GM12875 (cell line): ENCODE results near the gene KIF21A.

ENCODE experiments used
- H3K4me3 ChIP-seq: one replicate; pipeline ENCODE4 v1.5.1; 2011; ENCODE audit warnings: low read depth, low read length, control low read depth
- TF ChIP-seq, protein P1 (sequence below): IDR thresholded peaks from 2 replicates; pipeline ENCODE4 v1.5.1; 2011; ENCODE audit warnings: low read depth, mild to moderate bottlenecking, control low read depth, inconsistent platforms, low read length, moderate library complexity, borderline replicate concordance; ENCODE audit not compliant: insufficient read depth

KIF21A gene

DNA sequence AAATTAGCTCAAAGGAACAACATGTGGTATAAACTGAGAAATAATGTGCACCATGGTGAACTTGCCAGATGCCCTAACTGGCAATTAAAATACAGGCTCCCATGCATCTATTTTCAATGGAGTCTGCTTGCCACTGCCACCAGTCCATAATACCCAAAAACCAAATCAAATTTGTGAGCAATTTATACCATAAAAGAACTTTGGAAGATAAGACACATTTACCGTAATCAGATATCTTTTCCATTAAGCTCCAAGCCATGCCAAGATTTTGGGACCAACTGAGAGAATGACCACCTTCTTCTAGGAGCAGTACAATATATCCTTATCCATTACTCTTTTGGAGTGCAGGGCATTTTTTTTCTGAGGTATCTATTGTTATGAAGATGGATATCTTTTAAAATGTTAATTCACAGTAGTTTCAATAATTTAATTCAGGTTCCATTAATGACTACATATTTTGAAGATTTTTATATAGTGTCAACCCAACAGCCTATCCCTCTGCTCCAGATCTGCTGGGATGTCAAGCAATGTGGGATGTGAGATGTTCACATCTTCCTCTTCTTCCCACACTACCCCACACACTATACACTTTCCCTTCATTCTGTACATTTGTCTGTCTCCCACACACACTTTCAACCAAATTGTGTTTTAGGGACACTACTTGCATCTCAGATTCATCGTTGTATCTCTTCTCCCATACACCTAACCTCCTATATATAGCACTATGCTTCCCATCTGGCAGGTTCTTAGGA lies 53.3 kb downstream of the KIF21A start:
- no peak overlapping the region for H3K4me3 ChIP-seq
- TF ChIP-seq, protein P1, sequence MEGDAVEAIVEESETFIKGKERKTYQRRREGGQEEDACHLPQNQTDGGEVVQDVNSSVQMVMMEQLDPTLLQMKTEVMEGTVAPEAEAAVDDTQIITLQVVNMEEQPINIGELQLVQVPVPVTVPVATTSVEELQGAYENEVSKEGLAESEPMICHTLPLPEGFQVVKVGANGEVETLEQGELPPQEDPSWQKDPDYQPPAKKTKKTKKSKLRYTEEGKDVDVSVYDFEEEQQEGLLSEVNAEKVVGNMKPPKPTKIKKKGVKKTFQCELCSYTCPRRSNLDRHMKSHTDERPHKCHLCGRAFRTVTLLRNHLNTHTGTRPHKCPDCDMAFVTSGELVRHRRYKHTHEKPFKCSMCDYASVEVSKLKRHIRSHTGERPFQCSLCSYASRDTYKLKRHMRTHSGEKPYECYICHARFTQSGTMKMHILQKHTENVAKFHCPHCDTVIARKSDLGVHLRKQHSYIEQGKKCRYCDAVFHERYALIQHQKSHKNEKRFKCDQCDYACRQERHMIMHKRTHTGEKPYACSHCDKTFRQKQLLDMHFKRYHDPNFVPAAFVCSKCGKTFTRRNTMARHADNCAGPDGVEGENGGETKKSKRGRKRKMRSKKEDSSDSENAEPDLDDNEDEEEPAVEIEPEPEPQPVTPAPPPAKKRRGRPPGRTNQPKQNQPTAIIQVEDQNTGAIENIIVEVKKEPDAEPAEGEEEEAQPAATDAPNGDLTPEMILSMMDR: no peak

DNA sequence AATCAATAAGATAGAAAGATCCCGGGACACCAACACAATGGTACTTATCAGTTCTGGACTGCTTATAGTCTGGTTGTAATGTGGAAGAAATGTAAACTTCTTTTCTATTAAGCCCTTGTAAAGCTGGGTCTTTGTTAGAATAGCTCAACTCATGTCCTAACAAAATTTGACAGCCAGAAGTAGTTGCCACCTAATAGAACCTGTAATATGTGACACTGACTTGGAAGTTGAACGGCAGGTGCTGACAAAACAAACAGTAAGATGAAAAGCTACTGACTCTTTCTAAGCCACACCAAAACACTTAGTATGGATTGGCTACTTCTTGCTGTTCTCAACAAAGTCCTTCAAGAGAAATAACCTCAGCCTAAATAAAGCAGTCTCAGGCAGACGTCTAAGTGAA lies 56.6 kb downstream of the KIF21A start:
- TF ChIP-seq, protein P1: no peak

DNA sequence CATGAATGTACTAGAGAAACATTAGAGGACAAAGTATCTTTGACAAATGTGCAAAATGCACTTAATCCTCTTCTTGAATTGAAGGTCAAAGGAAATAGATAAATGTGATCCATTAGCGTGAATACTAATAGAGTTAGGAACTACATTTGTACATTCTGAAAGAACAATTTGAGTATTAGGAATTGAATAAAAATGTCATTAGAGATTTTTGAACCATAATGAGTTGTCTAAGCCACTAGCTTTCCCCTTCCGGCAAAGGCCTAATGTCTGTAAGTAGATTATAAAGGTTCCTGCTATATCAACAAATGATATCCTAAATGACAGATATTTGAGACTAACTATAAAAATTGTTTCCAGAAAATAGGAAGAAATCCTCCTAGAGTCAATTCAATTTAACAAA lies 59.8 kb downstream of the KIF21A start:
- TF ChIP-seq, protein P1: no peak

More for the DNA sequence above, 56.6 kb downstream of the KIF21A start:
- H3K4me3 ChIP-seq: no peak overlapping the region

DNA sequence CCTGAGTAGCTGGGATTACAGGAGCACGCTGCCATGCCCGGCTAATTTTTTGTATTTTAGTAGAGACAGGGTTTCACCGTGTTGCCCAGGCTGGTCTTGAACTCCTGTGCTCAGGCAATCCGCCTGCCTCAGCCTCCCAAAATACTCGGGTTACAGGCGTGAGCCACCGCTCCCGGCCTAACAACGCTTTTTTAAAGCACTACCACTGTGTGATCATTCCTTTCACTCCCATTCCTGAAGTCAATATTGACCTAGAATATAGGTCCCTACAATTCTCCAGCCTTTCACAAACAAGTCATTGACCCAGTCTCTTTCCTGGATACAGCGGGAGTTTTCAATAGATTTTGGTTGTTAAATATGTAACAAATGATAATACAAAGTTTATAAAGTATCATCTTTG lies 62.8 kb downstream of the KIF21A start:
- TF ChIP-seq, protein P1: no peak
- no peak overlapping the region for H3K4me3 ChIP-seq

More for the DNA sequence above, 59.8 kb downstream of the KIF21A start:
- no peak overlapping the region for H3K4me3 ChIP-seq

DNA sequence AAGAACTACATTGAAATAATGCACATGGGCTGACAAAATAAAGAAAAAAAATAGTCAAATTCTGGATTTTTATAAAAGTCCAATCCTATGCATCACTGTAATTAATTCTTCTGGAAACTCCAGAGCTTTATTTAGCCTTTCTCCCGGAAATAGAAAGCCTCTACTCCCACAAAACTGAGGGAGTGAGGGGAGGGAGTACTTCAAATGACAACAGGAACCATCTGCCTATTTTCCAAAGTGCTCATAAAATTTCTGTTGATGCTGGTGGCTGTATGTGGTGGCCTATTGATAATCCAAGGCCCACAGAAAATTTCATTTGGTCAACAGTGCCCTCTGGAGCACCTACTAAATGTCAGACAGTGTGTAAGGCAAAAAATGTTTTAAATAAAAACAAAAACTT lies 64.6 kb downstream of the KIF21A start:
- TF ChIP-seq, protein P1: no peak
- no peak overlapping the region for H3K4me3 ChIP-seq

DNA sequence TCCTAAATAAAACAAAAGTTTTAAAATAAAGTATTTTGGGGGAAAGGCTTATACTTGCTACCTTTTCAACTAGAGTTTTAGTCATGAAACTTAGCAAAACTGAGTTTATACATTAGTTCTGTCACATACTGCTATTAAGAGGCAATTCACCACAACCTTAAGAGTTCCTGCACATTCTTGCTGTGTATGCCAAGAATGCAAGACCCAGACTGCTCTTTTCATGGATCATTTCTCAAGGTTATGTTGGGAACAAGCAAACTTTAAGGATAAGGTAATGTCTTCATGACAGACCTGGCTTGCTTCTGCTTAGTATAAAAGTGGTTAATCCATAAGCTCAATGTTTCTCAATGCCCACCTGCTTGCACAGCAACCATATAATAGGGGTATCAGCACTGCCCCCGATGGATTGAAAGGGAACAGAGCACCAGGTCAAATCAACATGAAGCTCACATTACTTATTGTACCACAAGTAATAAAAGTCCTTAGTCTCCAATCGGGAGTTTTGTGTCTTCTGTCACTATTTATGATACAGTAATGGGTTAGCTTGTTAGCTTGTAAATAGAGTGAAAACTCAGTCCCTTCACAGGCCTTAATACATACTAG lies 67.6 kb downstream of the KIF21A start:
- TF ChIP-seq, protein P1: peak; percentile 36; the same call in 1 of the 2 replicates
- no peak overlapping the region for H3K4me3 ChIP-seq

DNA sequence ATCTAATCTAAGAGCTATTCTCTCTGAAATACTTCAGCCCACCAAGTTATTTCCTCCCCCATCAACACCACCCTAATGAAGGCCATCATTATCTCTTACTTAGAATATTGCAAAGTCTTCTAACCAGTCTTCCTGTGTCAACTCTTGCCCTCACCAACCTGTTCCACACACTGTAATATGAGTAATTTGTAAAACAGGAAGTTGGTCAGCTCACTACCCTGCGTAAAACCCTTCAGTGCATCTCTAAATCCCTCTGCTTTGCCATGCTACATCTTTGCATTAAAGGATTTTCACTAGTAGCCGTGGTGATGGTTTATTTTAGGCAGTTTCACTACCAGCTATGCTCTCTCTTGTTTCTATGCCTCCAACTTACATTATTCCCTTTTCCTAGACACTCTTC lies 70.0 kb downstream of the KIF21A start:
- TF ChIP-seq, protein P1: no peak
- H3K4me3 ChIP-seq: no peak overlapping the region
